HG03521 (cell line): ENCODE results near the gene C22orf23.

Source experiments
- ATAC-seq: cut with Tn5 transposase; IDR thresholded peaks from one replicate; pipeline ENCODE4 v1.9.1; 2021; ENCODE audit warnings: mild to moderate bottlenecking, moderate library complexity; ENCODE audit not compliant: unreplicated experiment

The C22orf23 gene

DNA sequence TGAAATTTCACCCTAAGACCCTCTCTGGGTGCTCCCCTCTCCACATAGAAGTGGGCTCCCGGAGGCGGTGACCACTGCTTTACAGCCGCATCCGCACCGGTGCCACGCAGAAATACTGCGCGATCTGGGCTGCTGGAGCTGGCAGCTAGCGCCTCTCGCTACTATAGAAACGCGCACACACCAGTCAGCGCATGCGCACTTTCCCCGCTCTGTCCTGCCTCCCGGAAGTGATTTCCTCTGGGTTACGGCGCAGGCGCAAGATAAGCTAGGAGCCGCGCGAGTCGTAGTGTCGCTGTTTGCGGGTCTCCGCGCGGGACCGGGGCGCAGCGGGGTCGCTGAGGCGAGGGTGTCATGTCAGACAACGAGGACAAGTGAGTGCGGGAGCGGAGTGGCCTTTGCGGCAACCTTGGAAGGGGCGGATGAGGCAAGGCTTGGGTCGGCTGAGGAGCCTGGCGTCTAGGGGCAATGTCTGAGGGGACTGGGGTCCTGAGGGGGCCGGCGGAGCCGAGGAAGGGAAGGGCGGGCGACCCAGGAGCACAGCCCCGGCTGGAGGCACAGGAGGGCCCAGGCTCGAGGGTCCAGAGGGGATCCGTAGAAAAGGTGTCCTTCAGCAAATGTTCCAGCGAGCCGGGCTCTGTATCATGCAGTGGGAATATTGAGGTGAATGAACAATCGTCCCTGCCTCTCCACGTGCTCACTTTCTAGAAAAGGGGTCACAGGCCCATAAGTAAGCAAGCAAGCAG lies at the start of gene C22orf23, which contains the start of gene POLR2F:
Gene C22orf23, minus strand, starts transcription at position 165 of the 743 bp plus-strand sequence. CDS start 452 bp downstream, outside the sequence.
Gene POLR2F, plus strand, starts transcription at position 263 of the 743 bp plus-strand sequence. Its CDS starts 89 bp downstream, at position 352.
- ATAC-seq: peak; percentile 87

DNA sequence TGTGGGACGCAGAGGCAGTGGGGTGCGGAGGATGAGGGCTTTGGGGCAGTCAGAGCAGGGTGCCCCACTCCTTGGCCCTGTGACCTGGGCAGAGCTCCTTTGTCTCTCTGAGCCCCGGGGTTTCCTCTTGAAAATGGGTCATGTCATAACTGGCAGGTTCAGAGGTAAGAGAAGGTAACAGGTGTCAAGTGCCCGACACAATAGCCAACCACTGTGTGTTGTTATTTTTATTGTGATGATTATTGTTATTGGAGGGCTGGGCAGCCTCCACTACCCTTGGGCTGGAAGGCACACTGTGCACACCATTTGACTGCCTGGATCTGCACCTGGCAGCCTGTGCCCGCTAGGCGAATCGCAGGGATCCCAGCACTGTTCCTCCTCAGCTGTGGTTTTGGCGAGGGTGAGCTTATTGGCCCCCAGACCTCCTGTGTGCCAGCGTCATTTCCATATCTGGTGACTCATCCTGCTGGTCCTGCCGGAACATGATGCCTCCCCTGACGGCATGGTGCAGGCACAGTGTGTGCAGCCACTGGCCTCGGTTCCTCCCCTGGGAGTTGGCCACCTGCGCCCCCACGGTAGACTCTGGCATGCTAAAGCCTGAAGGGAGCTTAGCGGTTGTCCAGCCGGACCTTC lies 46.4 kb upstream of the C22orf23 start:
- no peak for ATAC-seq

DNA sequence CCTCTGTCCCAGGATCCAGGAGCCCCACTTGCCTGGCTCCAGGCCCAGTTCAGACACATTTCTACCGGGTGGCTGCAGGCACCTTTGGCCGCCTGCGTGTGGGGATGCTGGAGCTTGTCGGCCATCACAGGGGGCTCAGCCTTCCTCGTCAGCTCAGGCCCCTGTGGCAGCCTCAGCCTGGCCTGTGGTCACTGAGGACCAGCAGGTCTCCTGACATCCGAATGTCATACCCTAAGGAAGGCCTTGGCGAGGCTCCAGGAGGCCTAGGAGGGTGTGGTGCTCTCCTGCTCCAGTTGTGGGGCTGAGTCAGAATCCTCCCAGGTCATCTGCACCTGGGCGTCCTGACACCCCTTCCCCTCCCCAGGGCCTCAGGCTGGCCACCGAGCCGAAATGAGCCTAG lies 45.8 kb upstream of the C22orf23 start:
- ATAC-seq: no peak

DNA sequence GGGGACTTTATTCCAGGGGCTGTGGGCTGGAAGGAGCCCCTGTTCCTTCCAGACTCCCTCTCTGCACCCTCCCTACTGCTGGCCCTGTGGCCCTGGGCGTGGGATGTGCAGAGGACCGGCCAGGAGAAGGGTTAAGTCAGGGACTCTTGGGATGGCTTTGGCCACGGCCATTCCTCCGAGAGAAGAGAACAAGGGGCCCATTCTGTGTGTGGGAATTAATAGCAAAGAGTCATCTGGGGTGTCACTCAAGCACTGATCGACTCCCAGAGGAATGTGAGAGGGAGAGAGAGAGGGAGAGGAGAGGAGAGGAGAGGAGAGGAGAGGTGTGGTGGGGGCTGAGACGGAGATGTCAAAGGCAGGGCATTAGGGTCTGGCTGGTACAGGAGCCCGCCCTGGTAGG lies 45.1 kb upstream of the C22orf23 start:
- no peak for ATAC-seq

DNA sequence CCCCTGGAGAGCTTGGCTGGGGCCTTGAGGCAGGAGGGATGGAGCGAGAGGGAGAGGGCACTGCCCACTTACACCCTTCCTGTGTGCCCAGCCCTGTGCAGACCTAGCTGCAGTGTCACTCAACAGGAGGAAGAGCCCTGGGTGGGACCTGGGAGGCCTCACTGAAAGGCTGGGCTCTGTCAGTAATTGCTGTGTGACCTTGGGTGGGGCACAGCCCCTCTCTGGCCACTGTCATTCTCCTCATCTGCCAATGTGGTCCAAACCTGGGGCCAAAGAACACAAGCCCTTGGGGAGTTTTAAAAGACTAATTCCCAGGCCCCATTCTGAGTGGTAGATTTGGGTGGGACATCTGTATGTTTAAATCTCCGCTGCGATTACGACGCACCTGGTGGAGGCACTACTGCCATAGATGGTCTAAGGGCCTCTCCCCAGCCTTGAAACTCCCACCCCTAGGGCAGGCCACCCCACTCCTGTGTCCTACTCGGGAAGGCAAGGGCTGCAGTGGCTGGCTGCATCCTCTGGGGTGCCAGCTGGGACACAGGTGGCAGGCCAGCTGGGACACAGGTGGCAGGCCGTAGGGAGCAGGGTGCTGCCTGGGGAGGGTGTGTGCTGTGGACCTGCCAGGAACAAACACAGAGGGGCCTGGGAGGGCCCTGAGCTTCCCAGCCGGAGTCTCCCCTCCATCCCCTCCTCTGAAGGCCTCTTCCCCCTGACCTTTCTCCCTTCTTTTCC lies 43.3 kb upstream of the C22orf23 start:
- ATAC-seq: no peak

DNA sequence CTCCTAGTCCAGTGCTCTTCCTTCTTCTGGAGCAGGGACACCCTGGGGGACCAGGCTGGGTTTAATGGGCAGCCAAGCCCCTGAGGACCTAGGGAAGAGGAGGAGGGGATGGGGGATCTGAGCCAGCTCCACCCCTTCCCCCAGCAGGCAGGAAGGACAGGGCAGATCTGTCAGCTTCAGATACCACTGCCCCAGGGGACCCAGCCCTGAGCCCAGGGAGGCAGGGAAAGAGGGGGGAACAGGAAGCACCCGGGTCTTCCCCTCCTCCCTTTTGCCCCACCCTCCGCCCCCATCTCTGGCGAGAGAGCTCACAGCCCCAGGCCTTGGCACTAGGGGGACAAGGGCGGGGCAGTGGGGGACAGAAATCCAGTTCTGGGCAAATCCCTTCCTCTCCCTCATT lies 42.7 kb upstream of the C22orf23 start:
- ATAC-seq: no peak

DNA sequence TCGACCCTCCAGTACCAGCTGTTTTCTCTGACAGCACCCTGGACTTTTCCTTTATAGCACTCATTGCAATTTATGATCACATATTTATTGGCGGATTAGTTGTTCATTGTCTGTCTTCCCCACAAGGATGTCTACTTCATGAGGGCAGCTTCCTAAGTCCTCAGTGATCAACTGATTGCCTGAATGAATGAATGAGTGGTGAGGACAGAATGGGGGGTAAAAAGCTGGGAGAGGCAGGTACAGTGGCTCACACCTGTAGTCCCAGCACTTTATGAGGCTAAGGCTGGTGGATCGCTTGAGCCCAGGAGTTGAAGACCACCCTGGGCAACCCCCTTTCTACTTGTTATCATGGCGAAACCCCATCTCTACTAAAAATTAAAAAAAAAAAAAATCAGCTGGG lies 42.1 kb upstream of the C22orf23 start:
- ATAC-seq: no peak

DNA sequence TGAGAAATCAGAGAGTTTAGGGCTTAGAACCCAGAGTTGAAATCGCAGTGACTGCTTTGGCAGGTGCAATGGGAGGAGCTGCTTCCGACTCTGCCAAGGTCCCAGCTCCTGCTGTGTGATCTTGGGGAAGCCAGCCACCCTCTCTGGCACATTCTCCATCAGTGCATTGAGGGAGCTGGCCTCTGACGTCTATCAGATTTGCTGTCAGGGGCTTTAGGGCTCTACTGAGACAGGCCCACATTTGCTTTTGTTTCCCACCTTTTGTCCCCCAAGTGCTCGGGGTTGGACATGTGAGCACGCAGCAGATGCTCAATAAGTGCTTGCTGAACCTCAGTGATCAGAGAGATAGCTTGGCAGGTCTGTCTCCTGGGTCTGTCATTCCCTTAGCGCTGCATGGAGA lies 41.6 kb upstream of the C22orf23 start:
- ATAC-seq: no peak

DNA sequence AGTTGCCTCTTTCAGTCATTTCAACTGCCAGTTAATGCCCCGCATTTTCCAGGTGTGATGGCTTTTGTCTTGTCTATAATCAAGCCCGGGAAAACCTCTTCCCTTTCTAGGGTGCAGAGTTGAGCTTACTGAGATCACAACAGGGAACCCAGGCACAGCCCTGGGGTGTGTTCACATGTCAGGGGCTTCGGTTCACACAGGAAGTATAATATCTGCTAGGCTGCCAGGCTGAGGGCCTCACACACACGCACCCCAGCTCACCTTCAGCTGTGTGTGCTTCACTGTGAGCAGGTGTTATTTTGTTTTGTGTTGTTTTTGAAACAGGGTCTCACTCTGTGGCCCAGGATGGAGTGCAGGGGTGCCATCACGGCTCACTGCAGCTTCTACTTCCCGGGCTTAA lies 40.6 kb upstream of the C22orf23 start:
- ATAC-seq: no peak

DNA sequence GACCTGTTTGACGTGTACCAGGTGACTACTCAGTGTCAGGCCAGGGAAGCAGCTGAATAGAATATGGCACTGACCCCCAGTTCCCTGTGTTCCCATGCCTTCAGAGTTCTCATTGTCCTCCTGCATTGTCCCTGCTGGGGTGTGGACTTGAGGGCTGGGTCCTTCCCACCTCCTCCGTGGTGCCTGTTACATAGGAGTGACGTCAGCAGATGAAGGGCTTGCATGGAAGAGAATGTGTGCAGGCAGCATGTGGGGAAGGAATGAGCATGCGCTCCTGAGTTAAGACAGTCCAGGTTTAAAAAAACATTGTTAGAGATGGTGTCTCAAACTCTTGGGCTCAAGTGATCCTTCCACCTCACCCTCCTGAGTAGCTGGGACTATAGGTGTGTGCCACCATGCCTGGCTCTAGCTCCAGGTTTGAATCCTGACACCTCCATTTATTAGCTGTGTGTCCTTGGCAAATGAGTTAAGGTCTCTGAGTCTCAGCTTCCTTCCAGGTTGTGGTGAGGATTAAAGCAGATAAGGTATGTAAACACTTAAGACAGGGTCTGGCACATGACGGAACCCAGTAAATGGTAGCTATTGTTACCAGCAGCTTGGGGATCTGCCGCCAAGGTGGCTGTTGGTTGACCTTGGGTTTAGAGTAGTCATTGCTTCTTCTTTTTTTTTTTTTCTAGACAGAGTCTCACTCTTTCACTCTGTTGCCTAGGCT lies 38.5 kb upstream of the C22orf23 start:
- no peak for ATAC-seq

DNA sequence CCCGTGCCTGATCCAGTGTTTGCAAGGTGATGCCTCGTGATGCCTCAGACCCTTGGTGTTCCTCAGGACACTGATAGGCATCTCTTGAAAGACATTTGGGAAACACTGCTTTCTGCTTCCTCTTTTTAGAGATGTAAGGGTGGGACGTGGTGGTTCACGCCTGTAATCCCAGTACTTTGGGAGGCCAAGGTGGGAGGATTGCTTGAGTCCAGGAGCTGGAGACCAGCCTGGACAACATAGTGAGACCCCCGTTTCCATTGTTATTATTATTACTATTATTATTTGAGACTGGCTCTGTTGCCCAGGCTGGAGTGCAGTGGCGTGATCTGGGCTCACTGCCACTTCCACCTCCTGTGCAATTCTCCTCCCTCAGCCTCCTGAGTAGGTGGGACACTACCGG lies 37.5 kb upstream of the C22orf23 start:
- ATAC-seq: no peak

DNA sequence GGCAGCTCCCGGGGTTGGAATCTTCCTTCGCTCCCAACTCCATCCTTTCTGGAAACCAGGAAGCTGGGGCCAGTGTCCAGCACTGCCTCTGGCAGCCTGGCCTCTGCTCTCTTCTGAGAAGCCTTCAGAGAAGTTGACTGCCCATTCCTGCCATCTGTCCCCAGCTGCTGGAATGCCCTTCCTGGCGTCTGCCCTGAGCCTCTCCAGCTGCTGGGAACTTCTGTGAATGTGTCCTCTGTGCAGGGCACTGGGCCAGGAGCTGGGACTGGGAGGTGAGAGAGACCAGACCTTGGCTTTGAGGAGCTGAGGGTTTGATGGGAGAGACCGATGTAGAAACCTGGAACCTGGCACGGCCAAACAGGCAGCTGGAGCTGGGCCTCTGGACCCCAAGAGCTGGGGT lies 36.9 kb upstream of the C22orf23 start:
- no peak for ATAC-seq

DNA sequence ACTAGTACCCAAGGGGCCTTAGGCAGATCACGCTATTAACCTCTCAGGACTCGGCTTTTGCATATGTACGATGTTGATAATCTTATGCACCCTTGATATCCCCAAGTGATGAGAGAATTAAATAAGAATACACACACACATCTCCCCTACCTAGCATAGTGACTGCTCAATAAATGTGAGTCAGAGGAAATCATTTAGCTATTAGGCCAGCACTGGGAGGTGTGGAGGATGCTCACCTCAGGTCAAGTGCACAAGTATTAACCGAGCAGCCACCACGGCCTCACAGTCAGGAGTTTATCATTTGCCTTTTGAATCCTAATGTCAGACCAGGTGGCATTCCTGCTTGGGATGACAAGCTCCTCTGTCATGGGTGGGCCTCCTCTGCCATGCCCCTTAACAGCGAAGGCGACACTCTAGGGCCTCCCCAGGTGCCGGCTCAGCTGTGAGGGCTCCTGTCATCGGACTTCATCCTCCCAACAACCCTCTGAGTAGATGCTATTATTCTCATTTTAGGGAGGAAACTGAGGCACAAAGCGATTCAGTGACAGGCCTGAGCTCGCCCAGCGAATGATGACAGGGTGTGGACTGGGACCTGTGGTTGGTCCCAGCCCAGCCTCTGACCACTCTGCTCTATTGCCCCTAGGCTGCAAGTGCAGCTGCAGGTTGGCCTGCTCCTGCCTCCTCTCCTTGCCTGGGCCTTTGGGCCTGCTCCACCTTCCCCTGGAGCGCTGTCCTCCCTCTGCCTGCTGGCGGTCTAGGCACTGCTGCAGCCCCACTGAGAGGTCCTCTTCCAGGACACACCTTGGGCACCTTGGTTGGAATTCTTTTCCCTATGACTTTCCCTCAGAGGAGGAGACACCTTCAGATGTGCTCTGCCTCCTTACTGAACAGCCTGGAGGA lies 36.0 kb upstream of the C22orf23 start:
- ATAC-seq: no peak

DNA sequence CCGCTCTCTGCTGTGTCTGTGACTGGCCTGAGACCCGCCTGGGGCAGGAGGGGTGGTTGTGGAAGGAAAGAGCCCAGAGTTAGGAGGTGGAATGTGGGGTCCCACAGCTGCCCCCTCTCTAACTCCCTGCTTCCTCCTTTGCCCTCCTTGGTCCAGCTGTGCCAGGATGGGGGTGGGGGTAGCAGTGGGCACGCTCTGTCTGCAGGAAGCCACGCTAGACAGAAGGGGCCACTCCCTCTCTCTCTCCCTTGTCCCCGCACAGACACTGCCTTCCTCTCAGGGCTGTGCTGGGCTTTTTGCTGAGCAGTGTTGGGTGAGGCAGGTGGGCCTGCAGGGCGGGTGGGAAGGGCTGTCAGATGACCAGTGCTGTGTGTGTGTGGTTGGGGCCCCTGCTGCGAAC lies 33.0 kb upstream of the C22orf23 start:
- ATAC-seq: no peak

DNA sequence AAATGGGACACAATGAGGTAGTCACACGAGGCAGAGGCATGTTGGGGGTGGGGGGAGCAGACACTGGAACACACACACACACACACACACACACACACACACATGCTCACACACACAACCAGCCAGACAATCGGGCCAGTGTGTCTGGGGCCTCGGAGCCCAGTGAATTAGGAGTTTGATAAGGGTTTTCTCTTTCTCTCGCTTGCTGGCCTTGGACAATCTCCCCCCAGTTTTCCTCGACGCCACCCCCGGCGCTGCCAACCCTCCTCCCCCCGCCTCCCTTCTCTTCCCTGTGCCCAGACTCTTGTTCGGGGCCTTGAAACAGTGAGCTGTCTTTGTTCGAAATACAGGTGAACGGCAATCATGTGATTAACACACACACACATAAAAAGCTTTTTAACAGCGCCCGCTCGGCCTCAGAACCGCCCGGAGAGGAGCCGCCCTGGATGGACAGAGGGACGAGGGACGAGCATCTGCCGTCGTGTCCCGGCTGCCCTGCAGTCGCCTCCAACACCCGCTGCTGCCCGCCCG lies 32.4 kb upstream of the C22orf23 start:
- no peak for ATAC-seq

DNA sequence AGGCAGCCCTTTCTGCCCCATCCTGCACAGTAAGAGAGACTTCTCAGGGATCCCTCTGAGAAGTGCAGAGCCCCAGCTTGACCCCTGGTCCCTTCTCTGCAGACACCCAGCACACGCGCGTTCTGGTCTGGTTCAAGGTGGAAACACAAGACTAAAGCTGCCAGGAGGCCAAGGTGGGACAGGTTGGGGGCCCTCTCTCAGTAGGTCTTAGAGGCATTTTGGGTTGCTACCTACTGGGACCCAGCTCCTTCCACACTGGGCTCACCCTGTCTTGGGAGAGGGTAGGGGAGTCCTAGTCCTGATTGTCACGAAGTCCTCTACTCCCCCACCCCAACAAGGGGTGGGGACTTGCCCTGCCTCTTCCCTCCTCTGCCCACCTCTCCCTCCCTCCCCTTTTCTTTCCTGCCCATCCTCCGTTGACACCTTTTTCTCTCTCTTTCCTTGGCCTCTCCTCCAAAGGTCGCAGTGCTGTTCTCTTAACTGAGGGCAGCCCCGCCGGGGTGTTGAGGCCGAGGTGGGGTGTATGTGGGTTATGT lies 31.7 kb upstream of the C22orf23 start:
- ATAC-seq: no peak

DNA sequence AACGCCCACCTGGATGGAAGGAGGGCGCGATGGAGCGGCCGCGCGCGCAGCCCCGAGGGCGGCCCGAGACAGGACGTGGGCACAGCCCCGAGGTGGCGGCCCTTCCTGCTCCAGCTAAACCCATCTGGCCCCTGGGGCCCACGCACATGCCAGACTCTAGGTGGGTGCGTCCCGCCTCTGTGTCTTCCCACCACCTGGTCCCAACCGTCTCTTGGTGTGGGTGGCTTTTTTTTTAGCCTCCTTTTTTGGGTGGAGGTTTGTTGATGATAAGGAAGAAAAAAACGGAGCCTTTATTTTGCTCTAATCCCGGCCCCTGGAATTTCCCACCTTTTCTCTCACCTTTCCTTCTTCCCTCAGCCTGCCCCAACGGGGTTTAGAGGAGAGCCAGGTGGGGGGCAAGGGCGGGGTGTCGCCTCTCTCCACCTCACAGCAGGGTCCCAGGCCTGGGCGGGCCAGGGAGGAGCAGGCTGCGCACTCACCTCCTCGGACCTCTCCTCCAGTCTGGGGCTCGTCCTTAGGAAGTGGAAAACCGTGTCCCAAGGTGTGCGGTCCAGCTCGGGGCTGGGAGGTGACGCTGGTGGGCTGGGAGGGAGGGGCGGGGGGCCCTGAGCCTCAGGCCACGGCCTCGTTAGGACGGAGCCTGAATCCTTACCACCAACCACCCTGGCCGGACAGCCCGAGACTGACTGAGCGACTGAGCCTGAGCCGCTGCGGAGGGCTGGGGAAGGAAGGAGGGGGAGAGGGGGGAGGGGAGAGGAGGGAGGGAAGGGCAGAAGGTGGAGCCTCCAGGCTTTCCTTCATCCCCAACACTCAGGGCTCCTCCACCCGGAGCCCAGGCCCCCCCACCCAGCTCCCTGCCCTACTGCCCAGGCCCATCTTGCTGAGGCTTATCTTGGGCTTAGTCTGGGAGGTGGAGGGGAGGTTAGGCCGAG lies 30.7 kb upstream of the C22orf23 start, which contains the start of gene SOX10:
Gene SOX10, minus strand, starts transcription at position 696 of the 932 bp plus-strand sequence. CDS start 771 bp downstream, outside the sequence.
- ATAC-seq: no peak
